Neural progenitor cell (in vitro differentiated cells): Measurements from ENCODE around the gene SSBP3.

Experiments
- CTCF ChIP-seq: fragments of 200-600 bp; sonication (generic); IDR thresholded peaks from 2 replicates; pipeline ENCODE4 v1.5.1; 2017; ENCODE audit warnings: antibody characterized with exemption, mild to moderate bottlenecking
- EZH2 ChIP-seq: fragments of 200-600 bp; sonication (generic); IDR thresholded peaks from 2 replicates; pipeline ENCODE4 v1.6.1; 2017; ENCODE audit warnings: antibody characterized with exemption, mild to moderate bottlenecking, moderate library complexity

GRCh38 chr1:54180701-54181360, 225.4 kb downstream of the SSBP3 start:
- TF ChIP-seq CTCF (no peak), EZH2 (no peak)
